Activated naive CD4-positive, alpha-beta T cell treated with anti-CD3 and anti-CD28 coated beads, Interleukin-2, amount 50 U/mL, for 16 hours (primary cell): ENCODE results near the gene MRGPRX3.

Experiments
- DNase-seq: peaks from one replicate; pipeline ENCODE4 v3.0.0-alpha.2; 2020

Gene MRGPRX3

GRCh38 chr11:18171377-18172000 is 39.1 kb downstream of the MRGPRX3 start:
- DNase-seq: no peak

- no peak for DNase-seq
Measured at GRCh38 chr11:18172666-18173065, 40.3 kb downstream of the MRGPRX3 start, which contains the start of gene MRGPRX4. Gene MRGPRX4 (plus strand): TSS chr11:18172837. CDS start chr11:18173257, 420 bp downstream.

GRCh38 chr11:18173225-18173866 is 41.0 kb downstream of the MRGPRX3 start:
- no peak for DNase-seq
